SH-SY5Y (cell line): ENCODE results near the gene CNGA3.

Experiments used
- GATA2 ChIP-seq: IDR thresholded peaks from 2 replicates; pipeline ENCODE4 v1.6.1; 2011; ENCODE audit warnings: mild to moderate bottlenecking, low read depth, low read length
- GATA3 ChIP-seq: IDR thresholded peaks from 2 replicates; pipeline ENCODE4 v1.6.1; 2011; ENCODE audit warnings: low read depth, mild to moderate bottlenecking, low read length, moderate library complexity

Gene CNGA3

GRCh38 chr2:98378196-98378595 lies 31.9 kb downstream of the CNGA3 start:
- TF ChIP-seq GATA2 = no peak
- no peak for TF ChIP-seq GATA3

GRCh38 chr2:98378901-98379300 lies 32.6 kb downstream of the CNGA3 start:
- TF ChIP-seq GATA3 (no peak), GATA2 (no peak)

- no peak for TF ChIP-seq GATA3
- TF ChIP-seq GATA2 = no peak
Measured at GRCh38 chr2:98379311-98380202, 33.3 kb downstream of the CNGA3 start.

GRCh38 chr2:98380203-98380535 lies 33.9 kb downstream of the CNGA3 start:
- TF ChIP-seq GATA2 (no peak), GATA3 (no peak)

- no peak for TF ChIP-seq GATA2
- no peak for TF ChIP-seq GATA3
Measured at GRCh38 chr2:98381494-98381893, 35.2 kb downstream of the CNGA3 start.

GRCh38 chr2:98382086-98382485 lies 35.8 kb downstream of the CNGA3 start:
- TF ChIP-seq GATA2 (no peak), GATA3 (no peak)

GRCh38 chr2:98382739-98383138 lies 36.5 kb downstream of the CNGA3 start:
- TF ChIP-seq GATA3 (no peak), GATA2 (no peak)

GRCh38 chr2:98383166-98383565 lies 36.9 kb downstream of the CNGA3 start:
- TF ChIP-seq GATA2 (no peak), GATA3 (no peak)

GRCh38 chr2:98385050-98385699 lies 38.9 kb downstream of the CNGA3 start:
- no peak for TF ChIP-seq GATA3
- TF ChIP-seq GATA2 = no peak

- no peak for TF ChIP-seq GATA3
- TF ChIP-seq GATA2 = no peak
Measured at GRCh38 chr2:98387478-98387877, 41.2 kb downstream of the CNGA3 start.

- TF ChIP-seq GATA3 = no peak
- no peak for TF ChIP-seq GATA2
Measured at GRCh38 chr2:98388081-98388480, 41.8 kb downstream of the CNGA3 start.

GRCh38 chr2:98388601-98389250 lies 42.5 kb downstream of the CNGA3 start:
- TF ChIP-seq GATA2 (no peak), GATA3 (no peak)

- no peak for TF ChIP-seq GATA2
- TF ChIP-seq GATA3 = no peak
Measured at GRCh38 chr2:98389251-98389605, 43.0 kb downstream of the CNGA3 start.

GRCh38 chr2:98390571-98391476 lies 44.6 kb downstream of the CNGA3 start:
- TF ChIP-seq GATA2 (no peak), GATA3 (no peak)
